IMR-90 (cell line): Measurements from ENCODE around the gene GAL3ST1. TPM values are rescaled to one million over a fixed set of nuclear protein-coding genes. Genes with fewer than 3 reads are reported as not detected.

Experiments used
- ATAC-seq: fragments of 200-7000 bp; cut with Tn5 transposase; 2 replicates; pipeline ENCODE4 v1.9.1; 2020; ENCODE audit warnings: low read depth, mild to moderate bottlenecking, moderate library complexity
- BruUV-seq: library from RNA; stranded (reverse); fragments of 400-500 nt; replicated peaks from 2 replicates; lab custom pipeline; 2021; lab: Mats Ljungman, UMichigan
- CTCF ChIA-PET: fragments of 300-600 bp; formaldehyde crosslinking; extraction: SDS; loops from one replicate; lab custom pipeline; 2021; ENCODE audit warnings: antibody characterized with exemption; lab: Yijun Ruan, JAX
- POLR2A ChIA-PET: fragments of 300-600 bp; sonication (Branson Sonifier 250); formaldehyde crosslinking; loops from one replicate; lab custom pipeline; 2022; ENCODE audit warnings: antibody characterized with exemption; ENCODE audit not compliant: unreplicated experiment; lab: Charles Lee
- DNase-seq: peaks from one replicate; pipeline ENCODE4 v3.0.0; 2013
- H2AFZ ChIP-seq: replicated peaks from 2 replicates; pipeline ENCODE3; 2013; ENCODE audit warnings: low read length, mild to moderate bottlenecking; ENCODE audit not compliant: poor library complexity
- H2AK5ac ChIP-seq: 2 replicates; pipeline ENCODE4 v1.6.1; 2013; ENCODE audit warnings: low read depth, low read length, inconsistent platforms
- H2AK9ac ChIP-seq: replicated peaks from 2 replicates; pipeline ENCODE3; 2013; ENCODE audit warnings: mild to moderate bottlenecking, low read depth, low read length, moderate library complexity; ENCODE audit not compliant: poor library complexity
- H2BK120ac ChIP-seq: 2 replicates; pipeline ENCODE4 v1.6.1; 2013; ENCODE audit warnings: low read depth, low read length, inconsistent platforms
- H2BK15ac ChIP-seq: 3 replicates; pipeline ENCODE4 v1.6.1; 2013; ENCODE audit warnings: low read depth, low read length, inconsistent platforms
- H2BK20ac ChIP-seq: 2 replicates; pipeline ENCODE4 v1.6.1; 2013; ENCODE audit warnings: low read depth, mild to moderate bottlenecking, inconsistent platforms, low read length, moderate library complexity
- H2BK5ac ChIP-seq: 2 replicates; pipeline ENCODE4 v1.6.1; 2013; ENCODE audit warnings: mild to moderate bottlenecking, low read depth, low read length, inconsistent platforms; ENCODE audit not compliant: poor library complexity, severe bottlenecking
- H3K14ac ChIP-seq: replicated peaks from 2 replicates; pipeline ENCODE4 v1.6.1; 2013; ENCODE audit warnings: low read depth, low read length, inconsistent platforms
- H3K18ac ChIP-seq: 2 replicates; pipeline ENCODE4 v1.6.1; 2013; ENCODE audit warnings: low read depth, low read length, control low read depth
- H3K23ac ChIP-seq: 2 replicates; pipeline ENCODE4 v1.6.1; 2013; ENCODE audit warnings: low read depth, low read length, inconsistent platforms
- H3K27ac ChIP-seq: 2 replicates; pipeline ENCODE4 v1.5.1; 2013; ENCODE audit warnings: mild to moderate bottlenecking, control low read depth, low read length; ENCODE audit not compliant: insufficient read depth
- H3K27me3 ChIP-seq: 2 replicates; pipeline ENCODE4 v1.6.1; 2013; ENCODE audit warnings: low read length; ENCODE audit not compliant: control insufficient read depth, insufficient read depth
- H3K36me3 ChIP-seq: 2 replicates; pipeline ENCODE4 v1.6.1; 2013; ENCODE audit warnings: low read length, mixed read lengths; ENCODE audit not compliant: control insufficient read depth, insufficient read depth
- H3K4ac ChIP-seq: 2 replicates; pipeline ENCODE4 v1.6.1; 2013; ENCODE audit warnings: low read depth, low read length, inconsistent platforms
- H3K4me1 ChIP-seq: 2 replicates; pipeline ENCODE4 v1.6.1; 2013; ENCODE audit warnings: low read length, mixed read lengths; ENCODE audit not compliant: control insufficient read depth, insufficient read depth
- H3K4me2 ChIP-seq: 2 replicates; pipeline ENCODE4 v1.6.1; 2013; ENCODE audit warnings: low read depth, mild to moderate bottlenecking, control low read depth, low read length, moderate library complexity
- H3K4me3 ChIP-seq: 2 replicates; pipeline ENCODE4 v1.5.1; 2013; ENCODE audit warnings: low read depth, mild to moderate bottlenecking, control low read depth, low read length, moderate library complexity; ENCODE audit not compliant: insufficient read depth
- H3K56ac ChIP-seq: 2 replicates; pipeline ENCODE4 v1.6.1; 2013; ENCODE audit warnings: low read length, inconsistent platforms; ENCODE audit not compliant: insufficient read depth; ENCODE audit errors: extremely low read depth
- H3K79me1 ChIP-seq, 2 experiments: 2 replicates each; pipeline ENCODE4 v1.6.1; 2013; ENCODE audit warnings: low read length in 2 of 2, inconsistent platforms in 1 of 2, low read depth in 1 of 2
- H3K9ac ChIP-seq: 2 replicates; pipeline ENCODE4 v1.6.1; 2013; ENCODE audit warnings: low read depth, low read length, control low read depth
- H3K9me1 ChIP-seq: 2 replicates; pipeline ENCODE4 v1.6.1; 2013; ENCODE audit warnings: low read length, inconsistent platforms; ENCODE audit not compliant: insufficient read depth
- H3K9me3 ChIP-seq: 2 replicates; pipeline ENCODE4 v1.6.1; 2013; ENCODE audit warnings: low read length; ENCODE audit not compliant: control insufficient read depth, insufficient read depth
- H4K20me1 ChIP-seq: 2 replicates; pipeline ENCODE4 v1.6.1; 2013; ENCODE audit warnings: low read length, inconsistent platforms; ENCODE audit not compliant: insufficient read depth
- H4K5ac ChIP-seq: 2 replicates; pipeline ENCODE4 v1.6.1; 2013; ENCODE audit warnings: mild to moderate bottlenecking, low read depth, low read length, control low read depth
- H4K8ac ChIP-seq, 2 experiments: 2 replicates each; pipeline ENCODE4 v1.6.1; 2013; ENCODE audit warnings: low read depth in 2 of 2, low read length in 2 of 2, control low read depth in 1 of 2, inconsistent platforms in 1 of 2
- H4K91ac ChIP-seq: 2 replicates; pipeline ENCODE4 v1.6.1; 2013; ENCODE audit warnings: low read depth, low read length, inconsistent platforms; ENCODE audit not compliant: insufficient read depth
- BHLHE40 ChIP-seq: fragments of 150-350 bp; IDR thresholded peaks from 2 replicates; pipeline ENCODE4 v1.6.1; 2016; ENCODE audit warnings: mild to moderate bottlenecking, low read depth, low read length
- CEBPB ChIP-seq: IDR thresholded peaks from 2 replicates; pipeline ENCODE4 v1.6.1; 2012; ENCODE audit warnings: low read depth, low read length, improper control_type of control experiment
- CHD1 ChIP-seq: IDR thresholded peaks from 2 replicates; pipeline ENCODE4 v1.6.1; 2012; ENCODE audit warnings: low read depth, low read length, improper control_type of control experiment
- CTCF ChIP-seq: conservative IDR thresholded peaks from 2 replicates; pipeline ENCODE4 v1.5.1; 2012; ENCODE audit warnings: mild to moderate bottlenecking, low read depth, low read length, improper control_type of control experiment
- ELK1 ChIP-seq: fragments of 150-350 bp; IDR thresholded peaks from 2 replicates; pipeline ENCODE4 v1.6.1; 2016; ENCODE audit warnings: low read depth, mild to moderate bottlenecking, low read length, moderate library complexity, borderline replicate concordance
- FOS ChIP-seq: fragments of 150-350 bp; IDR thresholded peaks from 2 replicates; pipeline ENCODE4 v1.6.1; 2016; ENCODE audit warnings: low read depth, low read length
- MAFK ChIP-seq: IDR thresholded peaks from 2 replicates; pipeline ENCODE4 v1.6.1; 2012; ENCODE audit warnings: low read depth, low read length, improper control_type of control experiment
- MAZ ChIP-seq: IDR thresholded peaks from 2 replicates; pipeline ENCODE4 v1.6.1; 2012; ENCODE audit warnings: low read depth, mild to moderate bottlenecking, low read length, improper control_type of control experiment, moderate library complexity, borderline replicate concordance
- MXI1 ChIP-seq: IDR thresholded peaks from 2 replicates; pipeline ENCODE4 v1.6.1; 2012; ENCODE audit warnings: low read depth, mild to moderate bottlenecking, low read length, moderate library complexity, borderline replicate concordance
- NFE2L2 ChIP-seq: fragments of 150-350 bp; IDR thresholded peaks from 2 replicates; pipeline ENCODE4 v1.6.1; 2016; ENCODE audit warnings: low read depth, mild to moderate bottlenecking, low read length
- POLR2A ChIP-seq: IDR thresholded peaks from 2 replicates; pipeline ENCODE4 v1.6.1; 2012; ENCODE audit warnings: mild to moderate bottlenecking, low read depth, low read length
- RAD21 ChIP-seq: IDR thresholded peaks from 2 replicates; pipeline ENCODE4 v1.6.1; 2012; ENCODE audit warnings: low read length, improper control_type of control experiment
- RCOR1 ChIP-seq: IDR thresholded peaks from 2 replicates; pipeline ENCODE4 v1.6.1; 2012; ENCODE audit warnings: mild to moderate bottlenecking, low read length, improper control_type of control experiment; ENCODE audit not compliant: insufficient replicate concordance
- RFX5 ChIP-seq: IDR thresholded peaks from 2 replicates; pipeline ENCODE4 v1.8.0; 2012; ENCODE audit warnings: low read depth, mild to moderate bottlenecking, low read length, moderate library complexity
- SMC3 ChIP-seq: fragments of 150-350 bp; IDR thresholded peaks from 2 replicates; pipeline ENCODE4 v1.6.1; 2016; ENCODE audit warnings: low read depth, mild to moderate bottlenecking, antibody characterized with exemption, low read length, moderate library complexity
- USF2 ChIP-seq: fragments of 150-350 bp; IDR thresholded peaks from 2 replicates; pipeline ENCODE4 v1.6.1; 2017; ENCODE audit warnings: mild to moderate bottlenecking, antibody characterized with exemption, low read length, low read depth
- dilution Hi-C: fragments of 300-500 bp; cut with HindIII; formaldehyde crosslinking; loops from one replicate; pipeline ENCODE4 v1.14.3; 2018; ENCODE audit warnings: low sequenced_read_pairs; ENCODE audit not compliant: unreplicated experiment
- in situ Hi-C: fragments of 300-500 bp; cut with MboI; formaldehyde crosslinking; loops from 3 replicates; pipeline ENCODE4 v1.14.3; 2019; ENCODE audit warnings: low sequenced_read_pairs, inconsistent platforms, mixed read lengths
- intact Hi-C: fragments of 100-400 bp; cut with micrococcal nuclease; formaldehyde crosslinking; loops from 2 replicates; pipeline ENCODE4 v1.10.0; 2022
- polyA plus RNA-seq, 3 experiments: library from polyadenylated mRNA; depleted of rRNA; stranded (reverse); fragments of >200 nt; gene quantifications; 2 replicates each; pipeline ENCODE4 v1.2.3, GENCODE V29; 2012; ENCODE audit warnings: low replicate concordance in 1 of 3
- total RNA-seq: library from RNA; depleted of rRNA; stranded (reverse); fragments of >200 nt; gene quantifications from 2 replicates; pipeline ENCODE4 v1.2.3, GENCODE V29; 2012

The GAL3ST1 gene
- total and polyA plus RNA-seq, 2 of the 4 experiments (the other 2 are of a cell fraction) = not detected

GRCh38 chr22:30614879-30615278 lies 40.4 kb upstream of the GAL3ST1 start:
- H3K4me3 ChIP-seq = no peak overlapping the region
- H3K4me2 ChIP-seq = no peak overlapping the region
- no peak overlapping the region for H2BK120ac ChIP-seq
- H4K20me1 ChIP-seq = no peaks in the 10 kb centered on the region
- H3K18ac ChIP-seq = no peak overlapping the region
- H2BK20ac ChIP-seq = no peak overlapping the region
- no peak for TF ChIP-seq MAFK
- no peak for TF ChIP-seq NFE2L2
- TF ChIP-seq CEBPB = no peak
- no peak for TF ChIP-seq RAD21
- TF ChIP-seq ELK1 = no peak
- TF ChIP-seq SMC3 = no peak
- no peak for TF ChIP-seq FOS
- TF ChIP-seq MAZ = no peak
- no peak for TF ChIP-seq BHLHE40
- no peak for TF ChIP-seq RCOR1
- TF ChIP-seq RFX5 = no peak
- TF ChIP-seq CTCF = no peak
- TF ChIP-seq CHD1 = no peak
- TF ChIP-seq MXI1 = no peak
- no peak for TF ChIP-seq USF2
- TF ChIP-seq POLR2A = no peak
- no peak overlapping the region for H2AK5ac ChIP-seq
- no peaks in the 10 kb centered on the region; the same call in 1 of the 2 replicates for H3K4me1 ChIP-seq
- intact Hi-C loops (no loop called here), dilution Hi-C loops (no loop called here), in situ Hi-C loops (loop anchor here (10.0 kb wide), 1 partner anchor 290 kb away; no protein-coding TSS in a partner anchor)
- H3K56ac ChIP-seq = no peak overlapping the region
- ChIA-PET POLR2A (interaction anchor here (0.6 kb wide), 1 partner anchor 14 kb away, joined by 3 read pairs; no protein-coding TSS in a partner anchor), CTCF (no interaction called here)
- no peaks in the 10 kb centered on the region for H3K27me3 ChIP-seq
- H3K23ac ChIP-seq = no peak overlapping the region
- H3K79me1 ChIP-seq = no peaks in the 10 kb centered on the region
- ATAC-seq (no peak), DNase-seq (no peak)
- no peak overlapping the region for H3K27ac ChIP-seq
- H4K91ac ChIP-seq = no peak overlapping the region
- no peak overlapping the region for H2BK15ac ChIP-seq
- H3K9ac ChIP-seq = no peak overlapping the region
- H3K14ac ChIP-seq = no peak overlapping the region
- no peak overlapping the region for H2BK5ac ChIP-seq
- H3K9me1 ChIP-seq = peaks cover 6% of the 10 kb centered on the region
- no peak overlapping the region for H2AFZ ChIP-seq
- no peak overlapping the region for H2AK9ac ChIP-seq
- no TSS peak for BruUV-seq
- H4K5ac ChIP-seq = no peak overlapping the region
- no peaks in the 10 kb centered on the region for H3K9me3 ChIP-seq
- no peak overlapping the region for H4K8ac ChIP-seq
- H3K36me3 ChIP-seq = no peaks in the 10 kb centered on the region
- H3K4ac ChIP-seq = no peak overlapping the region
